ENCODE data around the gene SATB2.

The SATB2 gene

DNA sequence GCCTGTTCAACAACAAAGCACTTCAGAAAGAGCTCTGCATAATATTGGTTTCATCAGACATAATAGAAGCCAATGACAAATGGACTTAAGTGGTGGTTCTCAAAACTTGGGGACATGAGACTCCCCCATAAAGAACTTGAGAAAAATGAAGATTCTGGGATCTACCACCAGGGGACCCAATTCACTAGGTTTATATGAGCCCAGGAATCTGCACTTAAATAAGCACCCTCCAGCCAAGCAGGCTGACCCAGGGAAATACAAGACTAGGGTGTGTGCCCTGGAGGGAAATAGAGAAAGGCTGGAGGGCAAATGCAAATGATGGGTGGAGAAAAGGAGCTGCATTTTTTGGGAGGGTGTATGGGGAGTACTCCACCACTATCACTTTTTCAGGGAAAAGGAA lies 52.5 kb downstream of the SATB2 start:
- no peak for DNase-seq (ENCODE audit: low read depth)

DNA sequence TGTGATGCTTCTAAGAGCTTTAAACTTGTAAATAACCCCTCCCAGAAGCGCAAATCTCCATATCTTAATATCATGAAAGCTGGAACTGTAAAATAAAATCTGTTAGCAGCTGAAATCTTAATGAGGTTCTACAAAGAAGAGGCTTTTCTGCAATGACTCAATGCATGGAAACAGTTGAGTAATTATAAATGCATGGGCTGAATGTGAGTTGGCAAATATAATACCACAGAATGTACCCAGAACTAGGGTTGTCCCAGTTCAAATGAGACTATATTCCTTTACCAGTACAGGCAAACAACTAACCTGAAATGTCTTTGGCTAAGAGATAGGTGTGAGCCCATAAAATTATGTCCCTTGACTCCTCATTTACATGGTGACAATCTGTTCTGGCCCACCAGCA lies 52.9 kb downstream of the SATB2 start:
- no peak for DNase-seq (ENCODE audit: low read depth)

DNA sequence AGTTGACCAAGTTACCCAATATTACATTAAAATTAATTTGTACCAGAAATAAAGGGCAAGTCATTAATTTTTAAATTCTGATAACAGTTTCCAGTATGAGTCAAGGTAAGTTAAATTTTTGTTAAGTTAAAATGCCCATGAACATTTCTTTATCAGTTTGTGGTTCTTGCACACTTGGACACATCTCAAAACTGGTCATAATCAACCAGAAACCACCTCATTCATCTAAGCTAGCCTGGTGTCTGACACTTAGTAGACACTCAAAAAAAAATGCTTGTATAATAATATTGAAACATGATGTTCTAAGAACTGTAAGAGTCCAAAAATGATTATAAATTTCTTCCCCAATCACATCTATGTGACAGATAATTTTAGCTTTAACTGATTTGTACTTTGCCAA lies 62.4 kb downstream of the SATB2 start:
- no peak for DNase-seq (ENCODE audit: low read depth)

DNA sequence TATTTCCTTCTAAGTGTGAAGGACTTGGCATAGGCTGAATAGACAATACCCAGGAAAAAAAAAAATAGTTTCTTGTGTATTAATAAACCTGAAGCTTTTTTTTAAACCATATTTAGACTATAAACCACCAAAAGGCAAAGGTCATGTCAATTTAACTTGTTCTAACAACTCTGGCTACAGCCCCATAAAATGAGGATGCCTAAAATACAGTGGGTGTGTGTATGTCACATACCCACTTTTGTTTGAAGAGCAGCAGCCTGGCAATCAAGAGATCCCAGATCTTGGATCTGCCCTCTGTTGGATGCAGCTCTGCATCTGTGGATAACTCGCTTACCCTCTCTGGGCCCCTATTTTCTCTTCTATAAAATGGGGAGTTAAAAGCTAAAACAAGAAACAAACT lies 65.4 kb downstream of the SATB2 start:
- DNase-seq (ENCODE audit: low read depth), result no peak

DNA sequence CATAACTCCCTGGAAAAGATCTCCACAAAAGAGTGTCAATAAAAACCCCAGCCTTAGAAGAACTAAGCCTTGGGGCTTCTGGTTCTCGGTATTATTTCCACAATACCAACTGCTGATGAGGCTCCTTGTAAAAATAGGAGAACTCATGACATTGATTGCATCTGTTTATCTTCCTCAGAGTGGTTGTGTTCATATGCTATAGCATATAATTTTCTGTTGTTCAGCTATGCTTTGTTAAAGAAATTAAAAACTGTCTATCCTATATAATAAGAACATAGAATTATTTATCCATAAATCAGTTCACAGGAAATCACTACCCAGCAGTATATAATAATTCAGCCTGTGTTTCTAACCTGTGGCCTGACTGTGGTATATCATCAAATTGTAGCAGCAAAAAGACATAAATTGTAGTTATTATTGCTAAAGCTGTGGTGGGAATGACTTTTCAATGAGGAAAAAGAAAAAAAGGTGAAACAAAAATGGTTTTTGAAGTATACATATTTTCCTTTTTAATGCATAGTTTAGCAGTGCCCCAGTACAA lies 68.9 kb downstream of the SATB2 start:
- DNase-seq (ENCODE audit: low read depth), result no peak

DNA sequence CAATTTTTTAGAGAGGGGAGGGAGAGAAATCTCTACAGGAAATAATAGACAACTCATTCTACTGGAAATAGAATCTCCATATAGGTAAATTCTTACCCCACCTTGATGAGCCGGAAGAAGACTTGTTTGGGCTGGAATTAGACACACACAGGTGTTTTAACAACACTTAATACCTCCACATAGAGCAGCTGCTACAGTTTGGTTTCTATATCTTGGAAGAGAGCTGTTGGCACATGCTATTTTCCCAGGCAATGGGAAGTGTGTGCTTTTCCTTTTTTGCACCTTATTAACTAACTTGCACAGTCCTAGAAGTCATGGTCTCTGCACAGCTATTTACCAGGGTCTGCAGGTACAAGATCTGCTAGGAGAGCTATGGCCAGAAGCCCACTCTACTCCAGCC lies 73.7 kb downstream of the SATB2 start:
- DNase-seq (ENCODE audit: low read depth), result no peak

DNA sequence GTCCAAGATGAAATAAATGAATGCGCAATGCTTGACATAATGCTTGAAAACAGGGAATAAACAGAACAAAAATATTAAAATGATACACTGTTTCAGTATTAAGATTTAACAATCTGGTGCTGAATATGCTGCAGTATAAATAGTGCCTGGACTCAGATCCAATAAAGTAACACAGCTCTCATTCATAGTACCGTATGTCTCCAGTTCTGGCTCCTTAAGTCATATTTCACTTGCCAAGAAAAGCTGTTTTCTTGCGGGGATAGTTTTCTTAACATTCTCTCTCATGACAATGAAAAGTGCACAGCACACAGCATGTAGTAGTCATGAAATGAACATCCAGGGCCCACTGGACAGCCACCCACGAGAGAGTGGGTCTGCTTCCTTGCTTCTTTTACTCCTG lies 74.7 kb downstream of the SATB2 start:
- no peak for DNase-seq (ENCODE audit: low read depth)

DNA sequence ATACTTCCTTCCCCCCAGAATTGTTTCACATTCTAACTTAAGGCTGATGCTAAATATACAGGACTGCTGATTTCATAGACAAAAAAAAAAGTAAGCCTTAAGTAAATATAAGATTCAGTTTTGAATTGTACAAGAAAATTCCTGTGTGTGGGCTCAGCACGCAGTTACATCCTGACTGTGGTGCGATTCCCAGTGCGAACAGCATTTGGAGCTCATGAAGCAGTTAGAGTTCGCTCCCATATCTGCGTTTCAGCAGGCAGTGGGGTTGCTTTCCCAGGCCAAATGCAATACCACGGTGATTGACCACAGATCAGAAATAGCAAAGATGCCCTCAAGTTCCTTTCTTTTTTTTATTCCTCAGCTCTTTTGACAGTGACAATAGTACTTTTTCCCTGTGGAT lies 75.6 kb downstream of the SATB2 start:
- DNase-seq (ENCODE audit: low read depth), result no peak

DNA sequence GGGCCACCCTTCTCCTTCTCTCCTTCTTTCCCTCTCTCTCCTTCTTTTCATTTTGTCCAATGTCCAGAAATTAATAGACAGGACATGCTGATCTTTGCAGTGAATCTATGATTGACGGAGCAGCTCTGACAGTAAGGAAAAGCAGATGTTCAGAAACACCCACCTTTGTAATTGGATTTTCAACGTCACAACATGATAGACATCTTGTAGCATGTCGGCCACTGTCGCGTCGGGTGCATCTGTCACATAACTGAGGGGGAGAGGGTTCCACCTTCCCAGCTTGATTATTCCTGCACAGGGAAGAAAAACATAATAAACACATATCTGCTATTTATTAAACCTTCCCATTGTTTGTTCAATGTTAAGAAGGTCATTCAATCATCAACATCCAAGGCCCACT lies 76.2 kb downstream of the SATB2 start:
- DNase-seq (ENCODE audit: low read depth), result no peak

DNA sequence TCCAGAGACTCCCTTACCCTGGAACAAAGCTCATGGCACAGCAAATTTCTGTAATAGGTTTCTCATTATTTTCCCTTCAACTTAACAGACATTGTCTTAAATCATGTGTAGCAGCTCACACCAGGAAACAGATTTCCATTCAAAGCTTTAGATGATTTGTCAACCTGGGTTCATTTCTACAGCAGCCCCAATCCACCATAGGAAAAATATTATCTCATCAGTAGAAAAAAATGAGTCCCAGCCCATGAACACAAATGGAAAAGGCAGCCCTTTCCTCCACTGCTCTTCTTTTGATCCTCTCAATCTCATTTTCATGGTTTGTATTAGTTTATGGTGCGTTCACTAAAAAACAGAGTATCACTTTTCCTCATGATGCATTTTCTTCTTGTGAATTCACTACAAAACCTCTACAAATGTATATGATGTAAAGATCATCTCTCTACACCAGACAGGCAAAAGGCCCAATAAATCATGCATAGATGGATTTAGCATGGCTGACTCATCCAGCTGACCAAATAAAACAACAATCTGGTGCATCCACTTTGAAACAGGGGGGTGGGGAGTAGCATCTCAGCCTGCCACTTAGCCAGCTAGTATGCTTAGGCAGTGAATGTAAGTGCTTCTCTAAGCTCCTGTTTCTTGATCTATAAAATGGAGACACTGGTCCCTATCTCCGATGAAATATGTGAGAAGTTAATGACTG lies 78.6 kb downstream of the SATB2 start:
- no peak for DNase-seq (ENCODE audit: low read depth)

DNA sequence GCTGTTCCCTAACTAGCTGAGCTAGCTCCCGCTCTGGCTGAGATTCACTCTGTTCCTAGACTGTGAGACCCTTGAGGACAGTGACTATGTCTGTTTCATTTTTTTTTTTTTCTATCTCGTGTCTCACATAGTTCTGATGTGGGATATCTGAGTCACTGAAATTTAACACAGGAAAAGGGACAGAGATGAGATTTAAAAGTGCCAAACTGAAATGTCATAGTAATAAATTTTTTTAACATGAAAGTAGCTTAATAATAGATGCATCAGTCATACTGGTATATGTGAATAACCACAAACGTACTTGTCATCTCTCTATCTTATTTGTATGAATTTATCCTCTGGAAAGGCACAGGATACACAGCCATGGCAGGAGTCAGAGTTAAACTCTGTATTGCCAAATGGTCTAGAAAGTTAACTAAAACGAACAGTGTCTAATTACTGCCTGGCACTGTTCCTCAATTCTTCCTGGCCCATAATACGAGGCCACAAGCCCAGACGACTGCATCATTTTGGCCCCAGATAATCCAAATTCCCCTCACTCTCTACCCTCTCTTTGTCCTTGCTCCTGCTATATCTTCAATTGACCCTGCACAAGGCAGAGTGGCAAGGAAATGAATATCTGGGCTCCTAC lies 87.5 kb downstream of the SATB2 start:
- no peak for DNase-seq (ENCODE audit: low read depth)

DNA sequence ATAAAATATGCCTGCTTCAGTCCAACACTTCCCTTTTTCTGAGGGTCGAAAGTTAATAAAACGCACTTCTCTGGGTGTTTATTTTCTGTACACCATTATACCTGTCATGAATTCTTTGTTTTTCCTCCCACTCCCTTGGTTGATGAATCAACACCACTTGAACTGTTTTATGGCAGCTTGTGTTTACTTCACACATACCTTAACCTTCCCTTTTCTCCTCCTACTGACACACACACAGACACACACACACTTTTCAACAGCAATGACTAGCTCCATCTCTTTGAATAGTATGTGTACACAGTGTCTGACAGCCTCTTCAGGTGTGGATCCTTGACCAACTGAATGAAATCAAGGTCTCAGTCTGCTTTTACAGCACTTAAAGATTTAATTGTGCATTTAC lies 91.3 kb downstream of the SATB2 start:
- no peak for DNase-seq (ENCODE audit: low read depth)

DNA sequence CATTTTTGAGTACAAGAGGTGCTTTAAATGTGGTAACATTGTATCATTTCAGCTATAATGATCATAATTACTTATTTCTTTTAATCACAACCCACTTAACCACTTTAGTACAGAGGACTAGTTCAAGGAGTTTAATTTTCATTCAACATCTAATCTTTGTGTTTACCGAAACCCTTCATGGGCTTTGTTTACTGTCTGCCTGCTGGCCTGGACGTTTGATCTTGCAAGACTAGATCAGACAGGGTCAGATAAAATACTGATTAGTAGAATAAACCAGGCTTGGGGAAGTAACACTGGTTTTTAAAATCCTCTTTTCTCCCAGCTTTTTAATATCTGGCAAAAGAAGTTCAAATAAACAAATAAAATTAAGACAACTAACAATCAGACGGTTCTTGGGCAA lies 93.6 kb downstream of the SATB2 start:
- no peak for DNase-seq (ENCODE audit: low read depth)

DNA sequence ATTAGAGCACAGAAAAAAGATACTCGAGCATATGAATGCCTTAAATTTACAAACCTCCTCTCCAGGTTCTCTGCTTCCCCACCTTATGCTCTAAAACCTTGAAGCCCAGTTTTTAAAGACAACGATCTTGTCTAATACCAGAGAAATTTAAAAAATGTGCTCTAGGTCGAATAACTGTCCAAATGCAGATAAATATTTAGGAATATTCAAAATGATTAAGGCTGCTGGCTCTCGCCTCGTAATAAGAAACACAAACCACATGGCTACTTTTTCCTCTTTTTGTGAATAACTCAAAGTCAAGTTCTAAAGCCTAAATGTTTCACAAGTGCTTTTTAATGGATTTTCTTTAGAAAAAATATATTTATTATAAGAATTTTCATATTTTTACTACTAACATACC lies 101.3 kb downstream of the SATB2 start:
- no peak for DNase-seq (ENCODE audit: low read depth)

DNA sequence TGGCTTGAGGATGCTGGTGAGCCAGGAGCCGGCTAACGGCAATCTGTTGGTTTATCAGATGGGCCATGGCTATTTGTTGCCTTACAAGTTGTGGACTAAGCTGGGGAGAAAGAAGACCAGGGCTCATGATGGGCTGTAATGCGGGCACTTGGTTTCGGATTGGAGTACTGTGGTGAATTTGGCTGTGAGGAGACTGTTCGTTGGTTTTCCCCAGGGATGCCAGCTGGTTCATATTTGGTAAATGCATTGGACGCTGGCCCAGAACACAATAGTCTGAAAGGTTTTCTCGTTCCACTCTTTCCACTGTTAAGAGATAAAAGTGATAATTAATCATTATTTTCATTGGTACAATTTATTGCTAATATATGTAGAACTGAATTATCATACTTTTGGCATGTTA lies 108.9 kb downstream of the SATB2 start:
- DNase-seq (ENCODE audit: low read depth), result no peak

DNA sequence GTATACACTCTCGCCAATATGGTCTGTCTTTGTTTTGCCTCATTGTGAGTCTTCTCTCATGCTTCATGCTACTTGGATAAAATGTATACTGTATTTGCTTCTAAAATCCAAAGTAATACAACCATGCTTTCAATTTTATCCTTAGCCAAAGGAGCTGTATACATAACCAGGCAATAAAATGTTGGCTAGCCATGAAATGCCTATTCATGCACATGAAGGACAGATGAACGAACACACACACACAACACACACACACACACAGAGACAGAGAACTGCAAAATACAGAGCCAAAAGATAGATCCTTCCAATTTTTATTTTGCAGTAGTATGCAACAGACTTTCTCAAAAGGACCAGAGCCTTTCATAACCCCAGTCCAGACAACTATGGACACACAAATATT lies 113.7 kb downstream of the SATB2 start:
- no peak for DNase-seq (ENCODE audit: low read depth)

DNA sequence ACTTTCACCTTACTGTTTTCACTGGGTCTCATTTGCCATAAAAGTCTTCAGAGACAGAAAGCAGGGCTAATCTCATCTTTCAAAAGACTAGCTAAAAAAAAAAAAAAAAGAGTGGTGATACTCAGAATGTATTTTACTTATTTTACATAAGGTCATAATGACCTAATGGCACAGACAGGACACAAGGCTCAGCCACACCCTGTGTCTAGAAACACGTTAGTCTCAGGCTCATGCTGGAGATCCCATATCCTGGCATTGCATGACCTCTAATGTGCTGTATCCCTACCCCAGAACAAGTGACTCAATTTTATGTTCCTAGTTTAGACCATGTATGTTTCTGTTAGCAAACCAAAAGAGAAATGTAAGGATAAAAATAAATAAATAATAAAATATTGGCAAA lies 115.4 kb downstream of the SATB2 start:
- DNase-seq (ENCODE audit: low read depth), result no peak

DNA sequence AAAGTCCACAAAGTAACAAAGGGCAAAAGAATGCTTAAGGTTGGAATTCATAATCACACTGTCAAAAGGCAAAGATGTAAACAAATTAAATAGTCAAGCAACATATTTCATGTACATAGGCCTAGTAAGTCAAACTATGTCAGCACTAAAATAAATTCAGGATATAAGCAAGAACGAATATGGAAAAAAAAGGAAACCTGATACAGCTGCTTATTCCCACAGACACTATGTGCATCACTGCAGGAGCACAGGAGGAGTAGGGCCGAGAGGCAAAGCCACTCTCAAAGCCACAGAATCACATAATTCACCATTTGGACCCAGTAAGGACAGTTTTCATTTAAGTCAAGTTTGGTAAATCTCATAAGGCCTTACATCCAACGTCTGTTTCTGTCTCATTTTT lies 116.6 kb downstream of the SATB2 start:
- DNase-seq (ENCODE audit: low read depth), result no peak

DNA sequence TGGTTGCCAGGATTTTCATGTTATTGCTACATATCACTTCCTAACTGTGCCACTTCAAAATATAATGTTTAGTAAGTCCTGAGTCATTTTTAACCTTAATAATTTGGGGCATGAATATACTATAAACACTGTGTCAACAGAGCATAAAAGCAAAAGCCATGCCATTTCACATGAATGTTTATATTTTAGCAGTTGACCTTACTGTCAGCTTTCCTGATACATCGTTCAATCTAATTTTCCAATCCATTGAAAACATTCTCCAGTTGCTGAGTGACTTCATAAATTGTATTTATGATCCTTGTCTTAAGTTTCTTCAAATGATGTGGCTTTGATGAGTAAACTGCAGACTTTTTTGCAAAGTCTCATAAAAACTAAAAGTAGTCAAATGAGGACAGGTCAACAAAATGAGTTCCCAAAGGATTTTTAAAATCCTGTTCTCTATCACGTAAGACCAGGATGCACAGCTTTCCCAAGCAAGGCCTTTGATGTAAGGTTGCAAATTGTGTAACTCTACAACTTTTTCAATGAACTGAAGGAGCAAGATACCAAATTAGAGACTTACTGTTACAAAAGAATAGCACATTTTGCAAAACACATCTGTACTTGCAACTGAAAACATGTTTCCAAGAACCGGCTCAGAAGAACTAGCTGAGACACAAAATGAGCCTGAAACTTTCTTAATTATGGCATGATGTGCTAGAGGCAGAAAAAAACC lies 117.7 kb downstream of the SATB2 start:
- no peak for DNase-seq (ENCODE audit: low read depth)

DNA sequence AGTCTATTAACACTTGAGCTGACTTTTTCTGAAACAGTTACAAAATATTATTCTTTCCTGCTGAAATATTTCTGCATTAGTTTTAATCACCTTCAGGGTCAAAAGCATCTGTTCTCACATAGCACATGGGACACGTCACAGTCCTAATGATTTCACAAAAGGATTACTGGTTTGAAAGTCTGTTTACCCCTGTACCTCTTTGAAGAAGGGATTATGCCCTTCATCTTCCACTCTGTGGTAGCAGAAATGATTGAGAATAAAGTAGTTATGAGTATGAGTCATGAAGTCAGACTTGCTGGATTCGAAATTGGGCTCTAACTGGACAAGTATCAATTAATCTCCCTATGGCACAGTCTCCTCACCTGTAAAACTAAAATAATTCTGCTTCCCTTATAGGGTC lies 121.2 kb downstream of the SATB2 start:
- no peak for DNase-seq (ENCODE audit: low read depth)

DNA sequence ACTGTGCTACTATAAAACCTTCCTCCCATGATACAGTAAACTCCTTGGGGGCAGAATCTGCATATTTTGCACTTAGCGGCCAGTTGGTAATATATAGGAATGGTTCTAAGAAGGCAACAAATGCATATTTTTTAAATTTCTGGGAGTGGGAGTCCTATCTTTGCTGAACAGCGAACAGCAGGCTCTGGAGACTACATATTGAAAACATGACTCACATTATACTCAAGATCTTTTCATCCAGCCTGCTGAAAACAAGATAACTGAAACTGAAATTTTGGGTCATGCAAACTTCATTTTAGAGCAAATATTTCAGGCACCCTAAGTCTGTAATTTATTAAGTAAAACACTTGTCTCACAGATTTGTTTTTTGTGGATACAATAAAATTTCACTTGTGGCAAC lies 122.2 kb downstream of the SATB2 start:
- no peak for DNase-seq (ENCODE audit: low read depth)

DNA sequence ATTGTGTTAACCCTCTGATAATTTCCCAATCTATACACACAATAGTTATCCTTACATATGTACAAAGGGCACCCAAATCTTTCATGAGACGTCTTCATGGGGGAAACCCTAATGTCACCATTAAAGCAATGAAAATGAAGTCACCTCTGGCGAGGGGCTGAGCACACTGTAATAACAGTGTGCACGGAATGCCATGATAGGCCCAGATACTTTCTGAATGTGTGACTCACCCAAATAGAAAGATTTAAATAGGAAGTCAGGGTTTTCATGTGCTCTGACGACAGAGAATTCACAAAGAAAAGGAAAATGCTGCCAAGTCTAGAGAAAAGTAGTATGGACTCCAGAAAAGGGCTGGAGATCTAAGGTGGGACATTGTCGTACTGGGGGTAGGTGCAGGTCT lies 128.3 kb downstream of the SATB2 start:
- no peak for DNase-seq (ENCODE audit: low read depth)

DNA sequence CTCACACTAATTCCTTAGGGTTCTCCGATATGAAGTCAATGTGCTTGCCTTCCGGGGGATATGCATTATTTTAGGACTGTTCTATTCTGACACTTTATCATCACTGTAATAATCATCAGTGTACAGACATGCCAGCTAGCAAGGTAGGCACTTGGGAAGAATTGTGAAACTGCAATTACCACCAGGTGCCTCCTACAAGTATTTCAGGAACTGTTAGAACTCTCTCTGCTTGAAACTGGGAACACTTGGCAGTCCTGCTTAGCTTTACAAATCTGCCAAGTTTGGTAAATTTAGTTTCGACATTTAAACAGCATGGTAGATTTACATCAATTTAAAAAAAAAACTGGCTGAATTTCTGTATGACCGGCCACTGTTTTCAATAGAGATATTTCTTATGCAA lies 128.7 kb downstream of the SATB2 start:
- DNase-seq (ENCODE audit: low read depth), result no peak
